Tibial artery (tissue), 4 donors: ENCODE data around the gene XRN1.
"Not testable (repeated sequence)": the region's sequence is repeated elsewhere in the genome, so short reads cannot be mapped to it uniquely, and the experiment has no call there.

Source experiments
- DNase-seq, 2 donors: peaks; one replicate each; pipeline ENCODE4 v3.0.0-alpha.2; 2019
- H3K27ac ChIP-seq, 2 donors: fragments of 200-600 bp; sonication (generic) in 1 of 2; 1 replicate in 1 of 2; 2 replicates in 1 of 2; pipeline ENCODE4 v1.5.1; 2018 to 2019; ENCODE audit warnings: mild to moderate bottlenecking in 1 of 2
- H3K27me3 ChIP-seq, 2 donors: fragments of 200-600 bp; sonication (generic) in 1 of 2; one replicate each; pipeline versions ENCODE4 v1.5.1 to v1.6.0; 2016 to 2019
- H3K36me3 ChIP-seq, 3 donors: fragments of 200-600 bp; sonication (generic) in 2 of 3; one replicate each; pipeline ENCODE4 v1.5.1; 2016 to 2019; ENCODE audit warnings: mild to moderate bottlenecking in 2 of 3
- H3K4me1 ChIP-seq, 4 donors: fragments of 200-600 bp; sonication (generic) in 2 of 4; 1 replicate in 3 of 4; 2 replicates in 1 of 4; pipeline ENCODE4 v1.5.1; 2016 to 2019
- H3K4me3 ChIP-seq, 2 donors: fragments of 200-600 bp; sonication (generic) in 1 of 2; 1 replicate in 1 of 2; 2 replicates in 1 of 2; pipeline ENCODE4 v1.5.1; 2018 to 2019; ENCODE audit warnings: mild to moderate bottlenecking in 2 of 2
- H3K9me3 ChIP-seq, 3 donors: fragments of 200-600 bp; sonication (generic) in 1 of 3; one replicate each; pipeline ENCODE4 v1.5.1; 2016 to 2019
- CTCF ChIP-seq, 2 experiments: fragments of 200-600 bp in 1 of 2; fragments of 450-650 bp in 1 of 2; IDR thresholded peaks; one replicate each; pipeline ENCODE4 v1.5.1; 2017 to 2019; ENCODE audit warnings: antibody characterized with exemption in 2 of 2, mild to moderate bottlenecking in 1 of 2, moderate library complexity in 1 of 2
- intact Hi-C: fragments of 100-400 bp; cut with DNase I; formaldehyde crosslinking; loops from one replicate; pipeline ENCODE4 v1.15.0; 2023; ENCODE audit warnings: low total_unique reads

XRN1 gene

DNA sequence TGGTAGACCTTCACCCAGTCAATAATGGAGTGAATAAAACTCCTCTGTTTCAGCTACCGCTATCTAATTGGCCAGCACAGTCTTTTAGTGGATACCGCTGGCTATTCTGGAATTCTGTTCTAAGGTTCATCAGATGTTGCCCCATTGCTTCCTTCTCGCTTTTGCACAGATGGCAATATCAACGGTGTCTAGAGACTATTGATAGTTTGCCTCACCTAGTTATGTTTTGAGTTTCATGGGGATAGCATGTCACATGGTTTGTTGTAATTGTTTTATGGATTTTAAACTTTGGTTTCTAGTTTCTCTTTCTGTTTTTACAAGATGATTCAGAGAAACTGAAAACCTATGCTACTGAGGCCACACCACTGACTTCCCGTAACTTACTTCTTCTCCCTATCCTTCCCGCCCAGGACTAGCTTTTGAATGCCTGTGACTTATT is 2.0 kb downstream of the XRN1 start:
- Histone ChIP-seq H3K36me3 (peaks cover 0 to 2% (median 0%) of the 10 kb centered on the region in 3 donors), H3K4me3 (peak overlapping the region; percentile 75 to 82), H3K4me1 (peaks cover 0 to 45% (median 25%) of the 10 kb centered on the region in 4 donors), H3K9me3 (no peaks in the 10 kb centered on the region), H3K27me3 (no peaks in the 10 kb centered on the region), H3K27ac (no peak overlapping the region)
- TF ChIP-seq CTCF (IDR thresholded peaks at IDR 0.05) = no peak
- intact Hi-C loops = no loop called here
- DNase-seq = no peak

DNA sequence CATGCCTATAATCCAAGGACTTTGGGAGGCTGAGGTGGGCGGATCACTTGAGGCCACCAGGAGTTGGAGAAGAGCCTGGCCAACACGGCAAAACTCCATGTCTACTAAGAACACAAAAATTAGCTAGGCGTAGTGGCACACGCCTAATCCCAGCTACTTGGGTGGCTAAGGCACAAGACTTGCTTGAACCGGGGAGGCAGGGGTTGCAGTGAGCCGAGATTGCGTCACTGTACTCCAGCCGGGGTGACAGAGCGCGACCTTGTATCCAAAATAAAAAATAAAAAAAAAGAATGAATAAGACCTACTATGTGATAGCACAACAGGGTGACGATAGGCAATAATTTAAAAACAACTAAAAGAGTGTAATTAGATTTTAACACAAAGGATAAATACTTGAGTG is 3.5 kb downstream of the XRN1 start:
- intact Hi-C loops = no loop called here
- DNase-seq = no peak
- no peak for TF ChIP-seq CTCF (IDR thresholded peaks at IDR 0.05)
- H3K9me3 ChIP-seq = no peaks in the 10 kb centered on the region
- H3K4me3 ChIP-seq = no peak overlapping the region
- no peaks in the 10 kb centered on the region for H3K27me3 ChIP-seq
- H3K4me1 ChIP-seq = peaks cover 0 to 48% (median 30%) of the 10 kb centered on the region in 4 donors
- no peaks in the 10 kb centered on the region for H3K36me3 ChIP-seq
- H3K27ac ChIP-seq = no peak overlapping the region

DNA sequence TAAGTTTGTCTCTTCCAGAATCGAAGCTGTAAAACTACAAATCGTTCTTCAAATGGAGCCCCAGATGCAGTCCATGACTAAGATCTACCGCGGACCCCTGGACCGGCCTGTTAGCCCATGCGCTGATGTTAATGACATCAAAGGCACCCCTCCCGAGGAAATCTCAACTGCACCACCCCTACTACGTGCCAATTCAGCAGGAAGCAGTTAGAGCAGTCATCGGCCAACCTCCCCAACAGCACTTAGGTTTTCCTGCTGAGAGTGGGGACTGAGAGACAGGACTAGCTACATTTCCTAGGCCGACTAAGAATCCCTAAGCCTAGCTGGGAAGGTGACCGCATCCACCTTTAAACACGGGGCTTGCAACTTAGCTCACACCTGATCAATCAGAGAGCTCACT is 4.8 kb downstream of the XRN1 start:
- DNase-seq, H3K36me3 ChIP-seq, H3K27me3 ChIP-seq, H3K27ac ChIP-seq, intact Hi-C loops, H3K9me3 ChIP-seq, H3K4me3 ChIP-seq: not testable (repeated sequence)
- peaks cover 0 to 48% (median 28%) of the 10 kb centered on the region in 4 donors for H3K4me1 ChIP-seq

DNA sequence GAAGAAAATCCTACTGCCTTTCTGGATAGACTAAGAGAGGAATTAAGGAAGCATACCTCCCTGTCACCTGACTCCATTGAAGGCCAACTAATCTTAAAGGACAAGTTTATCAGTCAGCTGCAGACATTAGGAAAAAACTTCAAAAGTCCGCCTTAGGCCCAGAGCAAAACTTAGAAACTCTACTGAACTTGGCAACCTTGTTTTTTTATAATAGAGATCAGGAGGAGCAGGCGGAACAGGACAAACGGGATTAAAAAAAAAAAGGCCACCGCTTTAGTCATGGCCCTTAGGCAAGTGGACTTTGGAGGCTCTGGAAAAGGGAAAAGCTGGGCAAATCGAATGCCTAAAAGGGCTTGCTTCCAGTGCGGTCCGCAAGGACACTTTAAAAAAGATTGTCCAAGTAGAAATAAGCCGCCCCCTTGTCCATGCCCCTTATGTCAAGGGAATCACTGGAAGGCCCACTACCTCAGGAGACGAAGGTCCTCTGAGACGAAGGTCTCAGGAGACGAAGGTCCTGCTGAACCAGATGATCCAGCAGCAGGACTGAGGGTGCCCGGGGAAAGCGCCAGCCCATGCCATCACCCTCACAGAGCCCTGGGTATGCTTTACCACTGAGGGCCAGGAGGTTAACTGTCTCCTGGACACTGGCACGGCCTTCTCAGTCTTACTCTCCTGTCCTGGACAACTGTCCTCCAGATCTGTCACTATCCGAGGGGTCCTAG is 8.2 kb downstream of the XRN1 start:
- DNase-seq, intact Hi-C loops, H3K9me3 ChIP-seq, H3K27ac ChIP-seq, H3K4me3 ChIP-seq, H3K27me3 ChIP-seq, H3K36me3 ChIP-seq: not testable (repeated sequence)
- peaks cover 0 to 30% (median 12%) of the 10 kb centered on the region in 4 donors for H3K4me1 ChIP-seq

- H3K4me3 ChIP-seq, H3K27ac ChIP-seq, H3K27me3 ChIP-seq, DNase-seq, intact Hi-C loops, H3K9me3 ChIP-seq, H3K36me3 ChIP-seq: not testable (repeated sequence)
- peaks cover 0 to 20% (median 8%) of the 10 kb centered on the region in 4 donors for H3K4me1 ChIP-seq
Measured at GRCh38 chr3:142438096-142438495, 9.7 kb downstream of the XRN1 start.

GRCh38 chr3:142436951-142437585 is 10.8 kb downstream of the XRN1 start:
- H3K9me3 ChIP-seq = no peaks in the 10 kb centered on the region
- intact Hi-C loops = no loop called here
- peaks cover 4 to 8% (median 6%) of the 10 kb centered on the region in 3 donors for H3K36me3 ChIP-seq
- no peak for TF ChIP-seq CTCF (IDR thresholded peaks at IDR 0.05)
- peaks cover 0 to 22% (median 6%) of the 10 kb centered on the region in 4 donors for H3K4me1 ChIP-seq
- H3K27ac ChIP-seq = no peak overlapping the region
- H3K4me3 ChIP-seq = no peak overlapping the region
- no peak for DNase-seq
- H3K27me3 ChIP-seq = no peaks in the 10 kb centered on the region

DNA sequence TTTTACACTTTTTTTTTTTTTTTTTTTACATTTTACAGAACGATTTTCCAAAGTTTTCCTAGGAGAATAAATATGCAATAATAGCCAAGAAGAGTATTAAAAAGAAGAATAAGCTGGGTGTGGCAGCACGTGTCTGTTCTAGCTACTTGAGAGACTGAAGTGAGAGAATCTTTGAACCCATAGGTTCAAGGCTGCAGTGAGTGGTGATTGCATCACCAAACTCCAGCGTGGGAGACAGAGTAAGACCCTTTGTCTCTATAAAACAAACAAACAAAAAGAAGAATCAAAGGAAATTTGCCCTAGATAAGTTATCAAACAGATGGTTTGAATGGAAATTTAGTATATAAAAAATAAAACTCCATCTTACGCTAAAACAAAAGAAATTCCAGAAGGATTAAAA is 13.3 kb downstream of the XRN1 start:
- H3K27me3 ChIP-seq = no peaks in the 10 kb centered on the region
- peaks cover 15 to 29% (median 27%) of the 10 kb centered on the region in 3 donors for H3K36me3 ChIP-seq
- no peak for DNase-seq
- H3K4me1 ChIP-seq = peaks cover 0 to 15% (median under 1%) of the 10 kb centered on the region in 4 donors
- H3K27ac ChIP-seq = no peak overlapping the region
- no peaks in the 10 kb centered on the region for H3K9me3 ChIP-seq
- TF ChIP-seq CTCF (IDR thresholded peaks at IDR 0.05) = no peak
- H3K4me3 ChIP-seq = no peak overlapping the region
- intact Hi-C loops = no loop called here
